ENCODE data around the gene FNDC10.
"Not testable (repeated sequence)": the region's sequence is repeated elsewhere in the genome, so short reads cannot be mapped to it uniquely, and the experiment has no call there.

Gene FNDC10

DNA sequence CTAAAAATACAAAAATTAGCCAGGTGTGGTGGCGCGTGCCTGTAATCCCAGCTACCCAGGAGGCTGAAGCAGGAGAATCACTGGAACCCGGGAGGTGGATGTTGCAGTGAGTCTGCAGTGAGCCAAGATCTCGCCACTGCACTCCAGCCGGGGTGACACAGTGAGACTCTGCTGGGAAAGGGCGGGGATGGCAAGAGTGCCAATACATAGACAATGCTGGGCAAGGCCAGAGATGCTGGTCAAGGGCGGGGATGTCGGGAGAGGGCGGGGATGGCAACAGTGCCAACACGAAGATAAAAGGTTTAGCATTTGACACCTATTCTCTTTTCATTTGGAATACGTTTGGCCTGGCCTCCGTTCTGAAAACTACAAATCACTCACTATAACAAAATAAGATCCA, 36.2 kb downstream of the FNDC10 start:
- no peak for DNase-seq

DNA sequence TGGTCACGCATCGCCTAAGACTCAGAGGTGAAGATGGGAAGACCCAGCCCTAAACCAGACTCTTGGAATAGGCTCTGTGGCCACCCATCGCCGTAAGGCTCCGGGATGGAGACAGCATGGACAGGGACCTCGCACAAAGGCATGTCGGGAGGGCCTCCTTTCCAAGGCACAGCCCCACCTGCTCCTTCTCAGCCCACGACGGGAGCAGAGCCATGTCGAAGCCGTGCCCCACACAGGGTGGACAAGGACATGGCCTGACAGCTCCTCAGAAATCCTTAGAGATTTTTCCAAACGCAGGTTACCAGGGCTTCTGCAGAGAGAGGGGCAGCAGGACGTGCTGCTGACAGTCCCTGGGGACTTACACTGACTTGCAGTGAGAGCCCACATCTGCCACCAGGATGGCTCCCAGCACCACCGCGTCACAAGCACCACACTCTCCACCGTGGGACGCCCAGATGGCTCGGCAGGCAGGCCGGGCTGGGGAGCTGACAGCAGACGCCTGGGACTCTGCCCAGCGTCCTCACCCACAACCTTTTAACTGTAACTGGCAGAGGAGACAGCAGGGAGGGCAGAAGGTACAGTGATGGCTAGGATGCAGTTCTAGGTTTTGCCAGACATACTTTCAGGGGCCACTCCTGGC, 37.3 kb downstream of the FNDC10 start:
- no peak for DNase-seq

DNA sequence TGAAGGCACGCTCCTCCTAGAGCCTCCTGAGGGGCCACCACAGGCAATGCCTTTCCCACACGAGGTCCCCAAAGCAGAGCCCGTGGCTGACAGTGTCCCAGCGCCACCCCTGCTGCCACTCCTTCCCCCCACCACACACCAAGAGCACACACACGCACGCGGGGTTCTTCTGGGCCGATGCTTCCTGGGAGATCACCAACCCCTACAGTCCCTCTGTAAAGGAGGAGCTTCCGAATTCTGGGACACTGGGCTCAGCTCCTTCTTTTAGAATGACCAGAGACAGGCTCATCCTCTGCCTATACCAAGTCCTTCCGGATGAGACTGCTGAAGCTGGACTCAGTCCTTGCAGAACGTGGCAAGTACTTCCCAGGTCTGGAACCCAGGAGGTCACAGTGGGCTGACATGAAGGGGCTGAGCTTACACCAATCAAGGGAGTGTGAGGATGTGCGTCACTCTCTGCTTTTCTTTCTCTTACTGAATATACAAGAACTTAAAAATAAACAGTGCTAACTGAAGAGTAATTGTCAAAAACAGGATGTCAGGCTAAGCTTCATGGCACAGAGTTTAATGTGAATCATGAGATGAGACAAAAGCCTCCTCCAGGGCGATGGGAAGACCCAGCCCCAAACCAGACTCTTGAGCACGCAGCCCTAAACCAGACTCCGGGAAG, 38.0 kb downstream of the FNDC10 start:
- DNase-seq, result no peak

DNA sequence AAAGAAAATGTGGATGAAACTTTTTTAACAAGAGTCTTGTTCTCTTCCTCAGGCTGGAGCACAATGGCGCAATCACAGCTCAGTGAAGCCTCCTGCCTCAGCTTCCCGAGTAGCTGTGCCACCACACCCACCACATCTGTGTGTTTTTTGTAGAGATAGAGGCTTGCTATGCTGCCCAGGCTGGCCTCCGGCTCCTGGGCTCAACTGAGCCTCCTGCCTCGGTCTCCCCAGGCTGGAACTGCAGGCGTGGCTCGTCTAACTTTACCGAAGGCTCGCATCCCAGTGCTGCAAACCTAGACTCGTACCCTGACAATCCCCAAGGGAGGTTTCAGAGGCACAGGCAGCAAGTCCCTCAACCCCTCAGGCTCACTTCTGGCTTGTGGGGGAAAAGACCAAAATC, 39.8 kb downstream of the FNDC10 start:
- DNase-seq, result no peak

DNA sequence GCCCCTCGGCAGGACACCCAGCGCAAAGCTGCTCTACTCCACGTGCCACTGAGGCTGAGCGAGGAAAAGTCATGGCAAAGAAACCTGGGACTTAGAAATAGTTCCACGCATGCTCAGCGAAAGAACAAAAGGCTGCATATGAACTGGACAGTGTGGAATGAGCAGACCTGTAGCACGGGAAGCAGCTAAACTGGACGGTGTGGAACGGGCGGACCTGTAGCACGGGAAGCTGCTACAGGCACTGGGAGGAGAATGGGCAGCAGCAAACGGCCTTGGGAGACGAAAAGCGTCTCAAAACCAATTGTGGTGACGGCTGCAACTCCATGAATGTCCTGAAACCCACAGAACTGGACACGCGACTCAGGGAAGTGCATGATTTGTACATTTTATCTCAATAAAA, 40.9 kb downstream of the FNDC10 start:
- no peak for DNase-seq

DNA sequence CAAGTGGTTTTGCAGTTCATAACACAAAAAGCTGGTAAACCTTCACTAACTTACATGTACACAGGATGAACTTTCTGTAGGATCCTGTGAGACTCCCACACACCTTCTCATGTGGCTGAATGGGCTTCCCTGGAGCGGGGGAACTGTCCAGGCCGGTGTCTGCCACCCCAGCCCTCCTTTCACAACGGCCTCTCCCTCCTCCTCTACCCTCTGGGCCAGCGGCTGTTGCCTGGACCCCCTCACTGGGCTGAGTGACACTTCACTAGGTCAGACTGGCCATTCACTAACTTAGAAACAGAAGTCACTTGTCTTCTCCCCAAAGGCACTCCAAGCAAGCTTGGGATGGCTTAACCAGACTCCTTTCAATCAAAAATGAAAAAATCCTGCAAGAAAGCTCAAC, 41.3 kb downstream of the FNDC10 start:
- DNase-seq, result no peak

DNA sequence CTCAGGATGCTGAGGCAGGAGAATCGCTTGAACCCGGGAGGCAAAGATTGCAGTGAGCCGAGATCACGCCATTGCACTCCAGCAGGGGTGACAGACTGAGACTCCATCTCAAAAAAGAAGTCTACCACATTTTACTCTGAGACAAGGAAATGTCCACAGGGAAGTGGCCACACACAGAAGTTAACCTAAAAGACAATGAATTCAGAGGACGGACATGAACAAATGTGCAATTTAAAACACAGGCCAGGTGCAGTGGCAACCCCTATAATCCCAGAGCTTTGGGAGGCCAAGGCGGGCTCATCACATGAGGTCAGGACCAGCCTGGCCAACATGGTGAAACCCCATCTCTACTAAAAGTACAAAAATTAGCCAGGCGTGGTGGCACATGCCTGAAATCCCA, 42.2 kb downstream of the FNDC10 start:
- not testable (repeated sequence) for DNase-seq

DNA sequence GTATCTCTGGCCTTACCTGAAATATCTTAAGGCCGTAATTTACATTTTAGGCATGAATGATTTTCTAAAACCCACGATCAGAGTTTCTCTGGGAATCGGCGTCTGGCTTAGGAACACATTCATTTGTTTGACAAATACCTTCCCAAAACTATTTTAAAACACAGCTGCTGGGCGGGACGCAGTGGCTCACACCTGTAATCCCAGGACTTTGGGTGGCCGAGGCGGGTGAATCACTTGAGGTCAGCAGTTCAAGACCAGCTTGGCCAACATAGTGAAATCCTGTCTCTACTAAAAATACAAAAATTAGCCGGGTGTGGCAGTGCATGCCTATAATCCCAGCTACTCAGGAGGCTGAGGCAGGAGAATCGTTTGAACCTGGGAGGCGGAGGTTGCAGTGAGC, 43.0 kb downstream of the FNDC10 start:
- not testable (repeated sequence) for DNase-seq

DNA sequence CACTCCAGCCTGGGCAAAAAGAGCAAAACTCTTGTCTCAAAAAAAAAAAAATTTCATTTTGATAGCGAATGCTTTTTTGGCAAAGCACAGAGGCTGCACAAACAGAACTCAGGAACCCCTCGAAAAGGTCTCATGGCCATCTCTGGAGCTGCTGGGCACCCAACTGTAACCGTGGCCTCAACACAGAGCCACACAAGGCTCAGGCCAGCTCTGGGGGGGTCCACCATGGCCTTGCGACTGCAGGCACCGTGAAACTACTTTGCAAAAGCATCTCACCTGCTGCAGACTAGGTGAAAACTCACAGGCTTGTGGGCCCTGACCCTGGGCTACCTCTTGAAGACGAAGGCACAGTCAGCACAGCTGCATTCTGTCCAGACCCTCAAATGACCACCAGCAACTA, 43.4 kb downstream of the FNDC10 start:
- no peak for DNase-seq

DNA sequence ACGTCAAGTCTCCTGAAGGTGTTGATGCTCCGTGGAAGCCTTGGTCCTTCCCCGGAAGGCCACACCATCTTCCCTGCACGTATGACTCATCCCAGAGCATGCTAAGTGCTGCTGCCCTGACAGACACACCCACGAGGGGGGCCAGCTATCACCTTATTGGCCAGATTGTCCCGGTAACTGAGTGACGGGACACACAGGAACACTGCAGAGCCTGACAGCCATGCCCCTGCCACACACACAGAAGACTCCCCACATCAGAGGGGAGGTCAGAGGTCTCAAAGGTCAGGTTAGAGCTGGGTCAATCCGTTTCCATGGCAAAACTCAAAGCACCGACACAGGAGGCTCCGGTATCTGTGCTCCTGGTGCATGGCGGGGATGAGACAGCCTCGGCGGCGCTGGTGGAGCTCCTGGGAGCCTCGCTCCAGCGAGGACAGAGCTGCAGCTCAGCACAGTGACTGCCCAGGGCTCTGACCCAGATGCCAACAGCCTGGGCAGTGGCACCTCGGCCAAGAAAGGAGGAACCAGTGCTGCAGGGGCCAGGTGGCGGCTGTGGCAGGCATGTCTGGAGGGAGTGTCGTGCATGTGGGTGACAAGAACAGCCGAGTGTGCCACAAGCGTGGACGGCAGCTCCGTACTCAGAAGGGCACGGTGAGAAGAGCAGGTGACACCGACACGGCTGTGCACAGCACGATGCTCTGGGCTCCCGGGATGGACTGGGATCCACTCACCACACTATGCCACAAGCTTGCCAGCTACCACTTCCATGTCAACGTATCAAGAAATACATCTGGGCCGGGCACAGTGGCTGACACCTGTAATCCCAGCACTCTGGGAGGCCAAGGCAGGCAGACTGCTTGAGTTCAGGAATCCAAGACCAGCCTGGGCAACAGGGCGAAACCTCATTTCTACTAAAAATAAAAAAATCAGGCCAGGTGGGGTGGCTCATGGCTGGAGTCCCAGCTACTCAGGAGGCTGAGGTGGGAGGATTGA, 44.7 kb downstream of the FNDC10 start:
- DNase-seq, result no peak

DNA sequence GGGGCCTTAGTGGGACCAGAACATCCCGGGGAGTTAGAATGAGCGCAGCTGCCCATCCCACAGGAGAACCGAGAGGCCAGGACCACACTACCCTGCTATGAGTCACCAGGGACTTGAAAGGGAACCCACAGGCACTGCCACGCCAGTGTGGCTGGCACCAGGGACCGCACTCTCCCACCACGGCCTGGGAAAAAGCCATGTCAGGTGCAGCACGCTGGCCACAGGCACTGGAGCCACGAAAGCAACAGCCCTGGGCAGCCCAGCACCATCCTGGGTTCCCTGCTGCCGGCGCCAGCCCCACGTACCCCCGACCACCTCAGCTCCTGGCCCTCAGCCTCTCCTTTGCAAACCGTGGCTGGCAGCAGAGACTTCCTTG, 45.4 kb downstream of the FNDC10 start:
- DNase-seq, result no peak

DNA sequence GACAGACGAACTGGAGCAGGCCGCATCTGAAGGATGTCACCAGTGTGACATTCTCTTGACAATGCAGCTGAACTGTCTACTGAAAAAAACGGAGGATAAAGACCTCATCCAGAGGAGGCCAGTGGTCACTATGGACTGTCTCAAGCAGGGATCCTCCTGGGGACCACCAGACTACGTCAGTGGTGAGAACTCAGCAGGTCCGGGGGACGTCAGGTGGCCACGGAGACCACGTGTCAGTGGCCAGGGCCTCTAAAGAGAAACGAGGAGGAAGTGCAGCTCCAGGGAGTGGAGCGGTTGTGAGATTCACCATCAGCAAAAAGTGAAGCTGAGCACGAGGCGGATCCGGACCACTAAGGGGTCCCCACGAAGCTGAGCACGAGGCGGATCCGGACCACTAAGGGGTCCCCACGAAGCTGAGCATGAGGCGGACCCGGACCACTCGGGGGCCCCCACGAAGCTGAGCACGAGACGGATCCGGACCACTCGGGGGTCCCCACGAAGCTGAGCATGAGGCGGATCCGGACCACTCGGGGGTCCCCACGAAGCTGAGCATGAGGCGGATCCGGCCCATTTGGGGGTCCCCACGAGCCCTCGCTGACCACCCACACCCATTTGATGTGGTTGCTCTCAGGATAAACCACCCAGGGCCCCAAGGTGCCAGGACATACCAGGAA, 46.0 kb downstream of the FNDC10 start:
- DNase-seq, result no peak

DNA sequence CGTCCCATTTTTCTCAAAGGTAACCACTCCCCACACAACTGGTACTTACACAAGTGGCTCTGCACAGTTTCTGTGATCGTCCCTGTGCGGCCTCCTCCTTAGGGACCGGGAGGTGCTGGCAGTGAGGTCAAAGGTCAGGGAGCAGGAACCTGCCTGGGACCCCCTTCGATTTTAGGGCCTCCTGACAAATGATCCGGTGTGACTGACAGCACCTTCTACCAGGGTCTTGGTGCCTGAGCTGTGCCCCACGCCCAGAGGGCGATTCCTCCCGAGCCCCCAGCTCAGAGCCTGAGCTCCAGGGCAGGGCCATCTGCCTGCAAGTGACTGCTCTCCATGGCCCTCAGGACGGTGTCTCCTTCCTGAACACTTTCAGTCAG, 47.7 kb downstream of the FNDC10 start:
- no peak for DNase-seq

DNA sequence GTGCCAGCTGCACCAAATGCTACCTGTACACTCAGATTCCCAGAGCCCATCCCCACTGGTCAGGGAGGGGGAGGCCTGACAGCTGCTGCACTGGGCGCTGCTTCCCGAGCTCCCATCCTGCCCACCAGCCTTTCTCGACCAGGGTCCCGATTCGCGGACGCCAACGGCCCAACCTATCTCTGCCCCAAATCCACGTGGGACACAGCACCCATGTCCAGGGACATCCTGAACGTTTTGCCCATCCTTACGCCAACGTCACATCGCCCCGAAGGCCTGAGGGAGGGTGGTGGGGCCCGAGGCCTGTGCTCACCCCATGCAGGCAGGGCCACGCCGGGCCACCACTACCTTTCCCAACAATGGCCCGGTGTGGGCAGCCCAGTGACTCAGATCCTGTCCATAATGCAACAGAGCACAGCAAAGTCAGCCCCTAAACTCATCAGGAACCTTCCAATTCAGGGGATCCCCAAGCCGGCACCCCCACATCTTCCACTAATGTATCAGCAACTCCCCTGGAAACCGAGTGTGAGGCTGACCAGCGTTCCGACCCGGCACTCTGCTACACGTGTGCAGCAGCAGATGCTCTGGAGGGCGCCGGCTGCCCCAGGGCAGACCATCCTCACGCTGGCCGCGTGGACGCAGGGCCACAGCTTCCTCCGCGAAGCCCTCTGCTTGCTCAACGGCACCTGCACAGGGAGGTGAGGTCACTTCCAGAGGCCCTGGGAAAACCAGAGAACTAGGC, 48.2 kb downstream of the FNDC10 start:
- DNase-seq, result no peak

DNA sequence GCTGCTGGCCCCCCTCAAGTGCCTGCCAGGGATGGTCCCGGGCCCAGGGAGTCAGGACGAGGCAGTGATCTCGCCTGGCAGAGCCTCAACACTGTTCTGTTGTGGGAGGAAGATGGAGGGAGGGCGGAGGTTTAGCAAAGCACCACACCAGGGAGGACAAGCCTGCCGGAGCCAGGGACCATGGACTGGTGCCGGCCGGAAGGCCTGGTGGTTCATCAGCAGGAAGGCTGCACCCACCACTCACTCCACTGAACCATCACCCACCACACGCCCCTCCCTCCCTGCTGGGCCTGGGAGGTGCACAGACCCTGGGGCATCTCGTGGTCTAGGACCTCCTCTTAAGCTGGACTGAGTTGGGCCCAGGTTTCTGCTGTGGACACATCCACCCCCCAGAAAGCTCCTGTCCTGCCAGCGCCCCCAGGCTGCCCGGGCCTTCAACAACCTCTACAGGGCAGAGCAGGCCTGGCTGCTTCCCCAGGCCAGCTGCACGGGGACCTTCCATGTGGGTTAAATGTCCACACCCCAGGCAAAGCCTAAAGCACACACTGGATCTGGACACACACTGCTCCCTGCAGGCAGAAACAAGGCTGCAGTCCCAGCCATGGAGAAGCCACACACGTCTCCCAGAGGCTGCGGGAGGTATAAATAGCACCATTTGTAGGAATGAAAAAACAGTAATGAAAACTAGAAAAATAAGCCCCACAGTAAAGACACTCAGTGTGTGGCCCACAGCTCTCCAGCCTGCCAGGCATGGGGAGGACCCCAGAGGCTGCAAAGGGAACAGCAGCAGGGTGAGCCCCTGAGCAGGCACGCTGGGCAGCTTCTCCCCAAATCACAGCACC, 49.1 kb downstream of the FNDC10 start:
- DNase-seq, result no peak

DNA sequence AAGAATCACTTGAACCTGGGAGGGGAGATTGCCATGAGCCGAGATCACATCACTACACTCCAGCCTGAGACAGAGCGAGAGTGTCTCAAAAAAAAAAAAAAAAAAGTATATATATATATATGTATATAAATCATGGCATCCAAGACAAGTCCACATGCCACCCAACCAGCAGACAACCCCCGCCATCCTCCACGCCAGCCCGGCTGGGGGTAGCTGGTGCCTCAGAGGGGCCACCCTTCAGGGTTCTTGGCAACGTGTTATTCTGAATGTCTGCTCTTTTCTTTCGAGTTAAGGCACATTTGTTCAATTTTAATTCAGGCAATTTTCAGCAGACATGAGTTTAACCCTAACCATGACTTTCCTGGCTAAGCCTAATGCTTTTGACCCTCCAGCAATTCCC, 49.8 kb downstream of the FNDC10 start:
- no peak for DNase-seq

DNA sequence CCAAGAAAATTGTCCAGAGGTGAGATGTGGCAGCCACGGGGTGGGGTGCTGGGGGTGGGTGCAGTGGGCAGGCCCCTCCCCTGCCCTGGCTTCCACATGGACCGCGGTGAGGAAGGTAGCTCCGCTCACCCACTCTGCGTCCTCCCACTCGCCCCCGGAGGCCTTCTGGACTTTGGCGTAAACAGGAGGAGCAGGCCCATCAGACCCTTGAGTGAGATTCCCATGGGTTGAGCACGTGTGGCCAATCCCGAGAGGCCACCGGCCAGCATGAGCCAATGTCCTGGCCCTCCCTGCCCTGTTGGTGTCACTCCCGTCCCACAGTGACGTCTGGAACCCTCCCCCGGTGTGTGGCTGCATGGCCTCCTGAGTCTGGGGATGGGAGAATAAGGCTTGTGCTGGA, 51.3 kb downstream of the FNDC10 start:
- no peak for DNase-seq

All from activated effector memory CD4-positive, alpha-beta T cell treated with Interleukin-2 at 50 U/mL for 16 hours (primary cell).